Brain microvascular endothelial cell (primary cell): ENCODE measurements around the gene AUTS2.
"Not testable (repeated sequence)": the region's sequence is repeated elsewhere in the genome, so short reads cannot be mapped to it uniquely, and the experiment has no call there.

Experiments
- DNase-seq: peaks from one replicate; pipeline ENCODE4 v3.0.0-alpha.2; 2020
- H3K27ac ChIP-seq: fragments of 250-450 bp; sonication (Bioruptor Pico); 2 replicates; pipeline ENCODE4 v1.5.1; 2020; ENCODE audit warnings: mild to moderate bottlenecking, moderate library complexity
- H3K27me3 ChIP-seq: fragments of 250-450 bp; sonication (Bioruptor Pico); replicated peaks from 2 replicates; pipeline ENCODE4 v1.5.1; 2020; ENCODE audit warnings: mild to moderate bottlenecking
- H3K36me3 ChIP-seq: fragments of 250-450 bp; sonication (Bioruptor Pico); replicated peaks from 2 replicates; pipeline ENCODE4 v1.5.1; 2020; ENCODE audit warnings: mild to moderate bottlenecking
- H3K4me3 ChIP-seq: 2 replicates; pipeline ENCODE4 v1.5.1; 2011; ENCODE audit warnings: low read depth, mild to moderate bottlenecking, control low read depth, low read length, moderate library complexity
- CTCF ChIP-seq: IDR thresholded peaks from 2 replicates; pipeline ENCODE4 v1.5.1; 2011; ENCODE audit warnings: low read depth, mild to moderate bottlenecking, moderate library complexity, low read length, control low read depth, inconsistent platforms; ENCODE audit errors: missing control alignments
- in situ Hi-C: cut with HindIII; loops from 2 replicates; pipeline ENCODE4 v1.10.0; 2017; ENCODE audit warnings: low sequenced_read_pairs, low pct_ligation_motif_present

The AUTS2 gene

GRCh38 chr7:70355198-70356020 is 757.1 kb downstream of the AUTS2 start:
- H3K27ac ChIP-seq = no peak overlapping the region
- no peak overlapping the region for H3K4me3 ChIP-seq
- in situ Hi-C loops = no loop called here
- TF ChIP-seq CTCF = no peak
- DNase-seq = no peak
- no peaks in the 10 kb centered on the region for H3K36me3 ChIP-seq
- H3K27me3 ChIP-seq = no peaks in the 10 kb centered on the region

GRCh38 chr7:70356085-70356786 is 758.0 kb downstream of the AUTS2 start:
- TF ChIP-seq CTCF = no peak
- Histone ChIP-seq H3K27me3 (no peaks in the 10 kb centered on the region), H3K36me3 (no peaks in the 10 kb centered on the region), H3K4me3 (no peak overlapping the region), H3K27ac (no peak overlapping the region)
- in situ Hi-C loops = no loop called here
- no peak for DNase-seq

GRCh38 chr7:70356787-70357328 is 758.6 kb downstream of the AUTS2 start:
- H3K4me3 ChIP-seq = no peak overlapping the region
- no peak overlapping the region for H3K27ac ChIP-seq
- in situ Hi-C loops = no loop called here
- H3K36me3 ChIP-seq = no peaks in the 10 kb centered on the region
- DNase-seq = no peak
- no peaks in the 10 kb centered on the region for H3K27me3 ChIP-seq
- no peak for TF ChIP-seq CTCF

GRCh38 chr7:70360557-70360956 is 762.3 kb downstream of the AUTS2 start:
- H3K27me3 ChIP-seq = no peaks in the 10 kb centered on the region
- DNase-seq = no peak
- TF ChIP-seq CTCF = no peak
- in situ Hi-C loops = no loop called here
- H3K27ac ChIP-seq = no peak overlapping the region
- no peak overlapping the region for H3K4me3 ChIP-seq
- no peaks in the 10 kb centered on the region for H3K36me3 ChIP-seq

GRCh38 chr7:70361821-70362220 is 763.5 kb downstream of the AUTS2 start:
- DNase-seq = no peak
- Histone ChIP-seq H3K27ac (no peak overlapping the region), H3K36me3 (no peaks in the 10 kb centered on the region), H3K27me3 (no peaks in the 10 kb centered on the region), H3K4me3 (no peak overlapping the region)
- TF ChIP-seq CTCF = no peak
- in situ Hi-C loops = no loop called here

- H3K4me3 ChIP-seq, H3K36me3 ChIP-seq, H3K27ac ChIP-seq, in situ Hi-C loops, DNase-seq, H3K27me3 ChIP-seq: not testable (repeated sequence)
Measured at GRCh38 chr7:70364393-70364792, 766.1 kb downstream of the AUTS2 start.
